GM12892 (cell line): ENCODE data around the gene HOXB5.

Experiments
- POLR2A ChIP-seq: IDR thresholded peaks from 2 replicates; pipeline ENCODE4 v1.6.1; 2011; ENCODE audit warnings: low read depth, low read length, control low read depth
- POLR2AphosphoS5 ChIP-seq: IDR thresholded peaks from 2 replicates; pipeline ENCODE4 v1.6.1; 2011; ENCODE audit warnings: low read depth, low read length, control low read depth
- TAF1 ChIP-seq: IDR thresholded peaks from 2 replicates; pipeline ENCODE4 v1.6.1; 2011; ENCODE audit warnings: low read depth, mild to moderate bottlenecking, control low read depth, low read length, borderline replicate concordance

DNA sequence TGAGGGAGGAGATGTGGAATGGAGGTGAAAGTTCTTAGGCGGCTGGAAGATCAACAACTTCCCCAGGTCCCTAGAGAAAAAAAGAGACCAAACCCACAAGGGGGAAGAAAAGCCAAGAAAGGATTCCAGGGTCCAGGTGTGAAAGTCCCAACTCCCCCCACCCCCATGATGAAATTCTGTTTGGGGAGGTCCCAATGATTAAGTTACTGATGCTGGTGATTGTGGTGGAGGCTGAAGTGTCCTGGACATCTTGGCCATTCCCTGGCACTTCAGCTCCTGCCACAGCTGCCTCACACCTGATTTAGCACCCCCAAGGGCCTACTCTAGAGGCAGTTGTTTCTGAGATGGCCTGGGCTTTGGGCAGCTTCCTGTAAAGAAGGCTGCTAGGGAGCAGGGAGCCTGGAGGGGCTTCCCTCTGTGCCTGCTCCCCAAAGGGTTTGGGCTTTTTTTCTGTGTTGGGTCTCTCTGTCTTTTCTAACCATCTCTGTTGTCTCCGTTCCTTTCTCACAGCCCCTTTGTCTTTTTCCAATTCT, 28.5 kb downstream of the HOXB5 start:
- TF ChIP-seq POLR2A (no peak), POLR2AphosphoS5 (no peak), TAF1 (no peak)
